ENCODE data around the gene APOL1. TPM values are rescaled to one million over a fixed set of nuclear protein-coding genes. Genes with fewer than 3 reads are reported as not detected.
"Not testable (repeated sequence)": the region's sequence is repeated elsewhere in the genome, so short reads cannot be mapped to it uniquely, and the experiment has no call there.

APOL1 gene
- 6.2 and 8.0 TPM in 2 replicates for total RNA-seq (2014; rRNA removed; shearing (Covaris generic))

GRCh38 chr22:36252754-36253522 is at the start of gene APOL1:
Gene APOL1 (plus strand): TSS chr22:36253133. CDS start chr22:36254956, 1,823 bp downstream.
- DNase-seq (ENCODE audit: low read depth): peak; percentile 77

GRCh38 chr22:36203441-36203840 is 49.5 kb upstream of the APOL1 start:
- DNase-seq (ENCODE audit: low read depth): not testable (repeated sequence)

GRCh38 chr22:36204001-36204631 is 48.8 kb upstream of the APOL1 start:
- DNase-seq (ENCODE audit: low read depth): no peak

GRCh38 chr22:36204632-36205015 is 48.3 kb upstream of the APOL1 start:
- DNase-seq (ENCODE audit: low read depth): no peak

GRCh38 chr22:36205573-36205972 is 47.4 kb upstream of the APOL1 start:
- not testable (repeated sequence) for DNase-seq (ENCODE audit: low read depth)

GRCh38 chr22:36206255-36206654 is 46.7 kb upstream of the APOL1 start:
- no peak for DNase-seq (ENCODE audit: low read depth)

GRCh38 chr22:36208162-36208765 is 44.7 kb upstream of the APOL1 start:
- DNase-seq (ENCODE audit: low read depth): no peak

- DNase-seq (ENCODE audit: low read depth): no peak
Observed at GRCh38 chr22:36208914-36209313, 44.0 kb upstream of the APOL1 start.

GRCh38 chr22:36209488-36209908 is 43.4 kb upstream of the APOL1 start:
- DNase-seq (ENCODE audit: low read depth): not testable (repeated sequence)

GRCh38 chr22:36210224-36210623 is 42.7 kb upstream of the APOL1 start:
- DNase-seq (ENCODE audit: low read depth): no peak

- DNase-seq (ENCODE audit: low read depth): peak; percentile 75
Observed at GRCh38 chr22:36211237-36211861, 41.6 kb upstream of the APOL1 start.

- no peak for DNase-seq (ENCODE audit: low read depth)
Observed at GRCh38 chr22:36212901-36213300, 40.0 kb upstream of the APOL1 start.

GRCh38 chr22:36213586-36213985 is 39.3 kb upstream of the APOL1 start:
- DNase-seq (ENCODE audit: low read depth): no peak

- DNase-seq (ENCODE audit: low read depth): no peak
Observed at GRCh38 chr22:36215981-36216380, 37.0 kb upstream of the APOL1 start.

- no peak for DNase-seq (ENCODE audit: low read depth)
Observed at GRCh38 chr22:36218648-36219193, 34.2 kb upstream of the APOL1 start.

GRCh38 chr22:36220451-36220921 is 32.4 kb upstream of the APOL1 start:
- peak; percentile 79 for DNase-seq (ENCODE audit: low read depth)

GRCh38 chr22:36221799-36222751 is 30.9 kb upstream of the APOL1 start:
- DNase-seq (ENCODE audit: low read depth): peak; percentile 25

- DNase-seq (ENCODE audit: low read depth): no peak
Observed at GRCh38 chr22:36222887-36223450, 30.0 kb upstream of the APOL1 start.

GRCh38 chr22:36223504-36223903 is 29.4 kb upstream of the APOL1 start:
- no peak for DNase-seq (ENCODE audit: low read depth)

GRCh38 chr22:36224245-36224644 is 28.7 kb upstream of the APOL1 start:
- no peak for DNase-seq (ENCODE audit: low read depth)

All from RPMI7951 (cell line).